Parathyroid adenoma (tissue), 2 donors: ENCODE data around the gene ZNF581.

Experiments used
- H2AFZ ChIP-seq: fragments of 300-600 bp; sonication (generic); one replicate; pipeline ENCODE4 v1.7.0; 2017; ENCODE audit warnings: antibody characterized with exemption, mild to moderate bottlenecking
- H3K27ac ChIP-seq: fragments of 300-600 bp; sonication (generic); one replicate; pipeline ENCODE4 v1.7.0; 2017
- H3K27me3 ChIP-seq: fragments of 300-600 bp; sonication (generic); one replicate; pipeline ENCODE4 v1.7.0; 2017; ENCODE audit warnings: low read length; ENCODE audit not compliant: control insufficient read depth, insufficient read depth
- H3K36me3 ChIP-seq: fragments of 300-600 bp; sonication (generic); one replicate; pipeline ENCODE4 v1.7.0; 2017; ENCODE audit warnings: low read length; ENCODE audit not compliant: control insufficient read depth, insufficient read depth
- H3K4me1 ChIP-seq: fragments of 300-600 bp; sonication (generic); one replicate; pipeline ENCODE4 v1.7.0; 2017; ENCODE audit warnings: control low read depth
- H3K4me2 ChIP-seq: fragments of 300-600 bp; sonication (generic); one replicate; pipeline ENCODE4 v1.7.0; 2017; ENCODE audit warnings: low read length
- H3K4me3 ChIP-seq: fragments of 300-600 bp; sonication (generic); one replicate; pipeline ENCODE4 v1.7.0; 2017; ENCODE audit warnings: low read depth, low read length
- H3K79me2 ChIP-seq: fragments of 300-600 bp; sonication (generic); one replicate; pipeline ENCODE4 v1.7.0; 2017; ENCODE audit warnings: control low read depth
- H3K9ac ChIP-seq: fragments of 300-600 bp; sonication (generic); one replicate; pipeline ENCODE4 v1.7.0; 2017; ENCODE audit warnings: mild to moderate bottlenecking
- H3K9me3 ChIP-seq: fragments of 300-600 bp; sonication (generic); one replicate; pipeline ENCODE4 v1.7.0; 2017; ENCODE audit warnings: low read length; ENCODE audit not compliant: control insufficient read depth
- TF ChIP-seq, protein P1 (sequence below): fragments of 300-600 bp; sonication (generic); IDR thresholded peaks from one replicate; pipeline ENCODE4 v1.7.0; 2017; ENCODE audit warnings: antibody characterized with exemption, mild to moderate bottlenecking
- donor health status: primary hyperparathyroidism.

ZNF581 gene, protein sequence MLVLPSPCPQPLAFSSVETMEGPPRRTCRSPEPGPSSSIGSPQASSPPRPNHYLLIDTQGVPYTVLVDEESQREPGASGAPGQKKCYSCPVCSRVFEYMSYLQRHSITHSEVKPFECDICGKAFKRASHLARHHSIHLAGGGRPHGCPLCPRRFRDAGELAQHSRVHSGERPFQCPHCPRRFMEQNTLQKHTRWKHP

DNA sequence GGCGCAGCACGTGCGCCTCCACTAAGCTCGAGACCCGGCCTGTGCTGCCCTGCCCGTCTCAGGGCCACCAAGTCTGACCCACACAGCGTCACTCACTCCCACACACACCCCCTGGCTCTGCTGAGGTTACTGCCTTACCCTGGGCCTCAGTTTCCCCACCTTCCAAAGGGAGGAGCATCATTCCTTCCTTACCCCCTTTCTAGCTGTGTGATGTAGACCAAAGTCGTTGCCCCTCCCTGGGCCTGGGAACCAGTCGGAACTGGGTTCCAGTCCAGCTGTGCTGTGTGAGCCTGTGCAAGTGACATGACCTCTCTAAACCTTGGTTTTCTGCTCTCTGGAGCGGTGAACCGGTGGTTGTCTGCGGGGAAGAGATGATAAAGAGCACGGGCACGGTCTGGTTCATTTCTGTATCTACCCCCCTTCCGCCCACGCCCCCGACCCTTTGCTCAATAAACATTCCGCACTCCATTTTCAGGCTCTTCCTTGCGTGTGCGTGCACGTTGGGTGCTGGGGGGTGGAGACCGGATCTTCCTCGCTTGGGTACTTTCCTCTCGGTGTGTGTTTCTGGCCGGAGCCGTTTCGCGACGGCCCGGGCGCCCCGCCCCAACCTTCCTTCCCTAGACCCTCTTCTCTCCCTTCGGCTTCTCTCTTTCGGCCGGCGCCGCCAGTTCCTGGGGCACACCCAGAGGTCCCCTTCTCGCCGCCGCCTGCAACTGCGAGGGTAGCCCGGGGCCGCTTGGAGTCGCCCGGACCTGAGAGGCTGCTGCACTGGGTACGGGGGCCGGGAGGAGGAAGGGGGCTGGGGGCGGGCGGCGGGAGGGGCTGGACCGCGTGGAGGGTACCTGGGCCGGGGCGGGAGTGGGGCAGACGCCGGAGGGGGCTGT, at the start of gene ZNF581:
ZNF581 (plus strand) TSS at position 647 of the 884 bp plus-strand sequence. CDS start 923 bp downstream, outside the sequence.
- peak within 1 kb of the TSS; percentile 46 for H3K9ac ChIP-seq
- no peaks in the 10 kb centered on the region for H3K9me3 ChIP-seq
- H3K27me3 ChIP-seq: no peaks in the 10 kb centered on the region
- TF ChIP-seq, protein P1, sequence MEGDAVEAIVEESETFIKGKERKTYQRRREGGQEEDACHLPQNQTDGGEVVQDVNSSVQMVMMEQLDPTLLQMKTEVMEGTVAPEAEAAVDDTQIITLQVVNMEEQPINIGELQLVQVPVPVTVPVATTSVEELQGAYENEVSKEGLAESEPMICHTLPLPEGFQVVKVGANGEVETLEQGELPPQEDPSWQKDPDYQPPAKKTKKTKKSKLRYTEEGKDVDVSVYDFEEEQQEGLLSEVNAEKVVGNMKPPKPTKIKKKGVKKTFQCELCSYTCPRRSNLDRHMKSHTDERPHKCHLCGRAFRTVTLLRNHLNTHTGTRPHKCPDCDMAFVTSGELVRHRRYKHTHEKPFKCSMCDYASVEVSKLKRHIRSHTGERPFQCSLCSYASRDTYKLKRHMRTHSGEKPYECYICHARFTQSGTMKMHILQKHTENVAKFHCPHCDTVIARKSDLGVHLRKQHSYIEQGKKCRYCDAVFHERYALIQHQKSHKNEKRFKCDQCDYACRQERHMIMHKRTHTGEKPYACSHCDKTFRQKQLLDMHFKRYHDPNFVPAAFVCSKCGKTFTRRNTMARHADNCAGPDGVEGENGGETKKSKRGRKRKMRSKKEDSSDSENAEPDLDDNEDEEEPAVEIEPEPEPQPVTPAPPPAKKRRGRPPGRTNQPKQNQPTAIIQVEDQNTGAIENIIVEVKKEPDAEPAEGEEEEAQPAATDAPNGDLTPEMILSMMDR: no peak
- peak within 1 kb of the TSS; percentile 99 for H3K27ac ChIP-seq
- H3K4me3 ChIP-seq: peak within 1 kb of the TSS; percentile 75
- H3K4me1 ChIP-seq: peaks cover 32% of the 10 kb centered on the region
- H3K36me3 ChIP-seq: no peaks in the 10 kb centered on the region
- H3K79me2 ChIP-seq: peaks cover 6% of the 10 kb centered on the region
- peak within 1 kb of the TSS; percentile 79 for H3K4me2 ChIP-seq
- H2AFZ ChIP-seq: peak within 1 kb of the TSS; percentile 58

DNA sequence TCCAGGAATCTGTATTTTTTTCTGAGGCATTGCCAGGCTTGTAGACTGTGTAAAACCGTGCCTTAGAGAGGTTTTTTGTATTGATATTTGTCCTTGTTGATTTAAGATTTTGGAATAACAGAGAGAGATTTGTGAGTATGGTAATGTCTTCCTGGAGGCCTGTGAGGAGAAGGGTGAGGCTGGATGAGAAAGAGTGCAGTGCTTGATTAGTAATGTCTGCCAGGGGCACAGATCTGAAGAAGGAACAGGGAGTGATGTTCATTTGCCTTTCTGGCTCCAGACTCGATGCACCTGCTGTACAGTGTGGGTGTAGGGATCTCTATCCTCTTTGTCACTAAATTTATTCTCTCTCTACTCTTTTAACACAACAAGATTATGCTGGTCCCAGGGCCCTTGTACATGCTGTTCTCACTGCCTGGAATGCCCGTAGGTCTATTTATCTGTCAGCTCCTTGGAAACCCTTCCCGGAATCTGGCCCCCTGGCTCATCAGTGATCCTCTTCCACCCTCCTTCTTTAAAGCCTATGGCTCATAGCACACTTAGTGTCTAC, 48.4 kb upstream of the ZNF581 start:
- Histone ChIP-seq H3K4me1 (no peaks in the 10 kb centered on the region), H3K4me2 (no peak overlapping the region), H3K27ac (no peak overlapping the region), H3K27me3 (no peaks in the 10 kb centered on the region), H3K9me3 (no peaks in the 10 kb centered on the region), H3K36me3 (no peaks in the 10 kb centered on the region), H3K4me3 (no peak overlapping the region), H3K79me2 (peaks cover 4% of the 10 kb centered on the region), H2AFZ (no peak overlapping the region), H3K9ac (no peak overlapping the region)
- TF ChIP-seq, protein P1: no peak

DNA sequence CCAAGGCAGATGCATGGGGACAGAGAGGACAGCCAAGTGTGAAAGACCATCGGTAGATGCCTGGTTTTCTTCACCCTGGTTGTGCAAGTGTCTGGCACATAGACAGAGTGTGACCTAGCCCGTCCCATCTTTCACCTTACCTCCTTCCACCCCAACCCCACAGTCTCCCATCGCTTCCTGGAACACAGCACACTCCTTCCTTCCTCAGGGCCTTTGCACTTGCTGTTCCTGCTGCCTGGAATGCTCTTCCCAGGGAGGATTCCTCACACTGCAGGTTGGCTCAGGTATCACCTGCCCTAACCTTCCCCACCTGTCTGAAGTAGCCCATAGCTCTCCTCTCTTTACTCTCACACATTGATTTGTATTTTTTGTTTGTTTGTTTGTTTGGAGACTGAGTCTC, 47.1 kb upstream of the ZNF581 start:
- Histone ChIP-seq H3K4me3 (no peak overlapping the region), H3K36me3 (no peaks in the 10 kb centered on the region), H3K27me3 (no peaks in the 10 kb centered on the region), H3K4me1 (peaks cover 3% of the 10 kb centered on the region), H3K79me2 (peaks cover 4% of the 10 kb centered on the region), H3K9me3 (no peaks in the 10 kb centered on the region), H2AFZ (no peak overlapping the region), H3K9ac (no peak overlapping the region), H3K4me2 (no peak overlapping the region), H3K27ac (no peak overlapping the region)
- TF ChIP-seq, protein P1: no peak

DNA sequence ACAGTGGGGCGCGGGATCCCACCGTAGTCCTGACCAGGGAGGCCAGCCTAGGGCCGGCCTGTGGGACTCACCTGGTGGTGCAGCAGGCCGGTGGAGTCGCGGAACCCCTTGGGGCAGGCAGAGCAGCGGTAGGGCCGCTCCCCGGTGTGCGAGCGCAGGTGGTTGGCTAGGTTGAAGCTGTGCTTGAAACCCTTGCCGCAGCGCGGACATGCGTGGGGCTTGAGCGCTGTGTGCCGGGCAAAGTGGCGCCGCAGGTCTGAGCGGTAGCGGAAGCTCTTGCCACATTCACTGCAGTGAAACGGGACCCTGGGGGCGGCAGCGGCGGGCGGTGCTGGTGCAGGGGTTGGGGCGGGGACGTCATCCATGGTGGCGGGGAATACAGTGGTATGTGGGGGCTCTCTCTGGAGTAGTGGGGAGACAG, 45.9 kb upstream of the ZNF581 start:
- no peaks in the 10 kb centered on the region for H3K27me3 ChIP-seq
- no peaks in the 10 kb centered on the region for H3K36me3 ChIP-seq
- no peak overlapping the region for H3K4me2 ChIP-seq
- no peak overlapping the region for H3K9ac ChIP-seq
- no peak overlapping the region for H2AFZ ChIP-seq
- TF ChIP-seq, protein P1: no peak
- no peak overlapping the region for H3K4me3 ChIP-seq
- H3K4me1 ChIP-seq: peaks cover 3% of the 10 kb centered on the region
- no peak overlapping the region for H3K27ac ChIP-seq
- no peaks in the 10 kb centered on the region for H3K9me3 ChIP-seq
- peaks cover 4% of the 10 kb centered on the region for H3K79me2 ChIP-seq
